Measurements from ENCODE around the gene BNIP2. TPM values are rescaled to one million over a fixed set of nuclear protein-coding genes. Genes with fewer than 3 reads are reported as not detected.

Gene BNIP2
- total and polyA plus RNA-seq, 4 donors, result 33.0 to 90.5 (median 66.7) TPM

GRCh38 chr15:59609730-59610712 lies 79.1 kb downstream of the BNIP2 start:
- no peak for DNase-seq
- no peaks in the 10 kb centered on the region for H3K27me3 ChIP-seq (ENCODE audit: control insufficient read depth in 1 of 2, insufficient read depth in 2 of 2, low read length in 1 of 2)
- intact Hi-C loops (cut with DNase I), result no loop called here
- WGBS, 2 donors, result 61 to 76% methylated on average over 7 of the region's 7 CpGs
- H3K27ac ChIP-seq (ENCODE audit: low read depth in 1 of 2, low read length in 2 of 2), result no peak overlapping the region
- no peak for ATAC-seq (ENCODE audit: low FRiP score)
- no peaks in the 10 kb centered on the region for H3K36me3 ChIP-seq (ENCODE audit: control insufficient read depth in 1 of 2, insufficient read depth in 2 of 2, low read length in 1 of 2)
- no peaks in the 10 kb centered on the region for H3K4me1 ChIP-seq (ENCODE audit: control insufficient read depth in 1 of 2, insufficient read depth in 2 of 2, low read length in 2 of 2)
- H3K4me3 ChIP-seq (ENCODE audit: low read length in 2 of 2), result no peak overlapping the region
- peaks cover 2% of the 10 kb centered on the region for H3K9me3 ChIP-seq (ENCODE audit: control insufficient read depth, low read length)

Other genes starting within 250 kb of the BNIP2 start
- gene GCNT3, start 77.5 kb downstream of the BNIP2 start, total RNA-seq, result not detected
- 10 to 100 TPM in 1 of 2 donors, under 1 TPM in 1; 0.51 to 10.5 TPM for gene GCNT3, start 77.5 kb downstream of the BNIP2 start, polyA plus RNA-seq
- 10 to 100 TPM; 63.5 to 79.3 TPM for gene GTF2A2, start 31.8 kb downstream of the BNIP2 start, total RNA-seq
- gene GTF2A2, start 31.8 kb downstream of the BNIP2 start, polyA plus RNA-seq, result 10 to 100 TPM; 59.1 to 71.3 TPM

Measured in aorta (tissue), 5 donors.